IMR-90 (cell line): Measurements from ENCODE around the gene FBXL19. TPM values are rescaled to one million over a fixed set of nuclear protein-coding genes. Genes with fewer than 3 reads are reported as not detected.

ENCODE experiments used
- ATAC-seq: fragments of 200-7000 bp; cut with Tn5 transposase; 2 replicates; pipeline ENCODE4 v1.9.1; 2020; ENCODE audit warnings: low read depth, mild to moderate bottlenecking, moderate library complexity
- BruUV-seq: library from RNA; stranded (reverse); fragments of 400-500 nt; replicated peaks from 2 replicates; lab custom pipeline; 2021; lab: Mats Ljungman, UMichigan
- CTCF ChIA-PET: fragments of 300-600 bp; formaldehyde crosslinking; extraction: SDS; loops from one replicate; lab custom pipeline; 2021; ENCODE audit warnings: antibody characterized with exemption; lab: Yijun Ruan, JAX
- POLR2A ChIA-PET: fragments of 300-600 bp; sonication (Branson Sonifier 250); formaldehyde crosslinking; loops from one replicate; lab custom pipeline; 2022; ENCODE audit warnings: antibody characterized with exemption; ENCODE audit not compliant: unreplicated experiment; lab: Charles Lee
- DNase-seq: peaks from one replicate; pipeline ENCODE4 v3.0.0; 2013
- H2AFZ ChIP-seq: replicated peaks from 2 replicates; pipeline ENCODE3; 2013; ENCODE audit warnings: low read length, mild to moderate bottlenecking; ENCODE audit not compliant: poor library complexity
- H2AK5ac ChIP-seq: 2 replicates; pipeline ENCODE4 v1.6.1; 2013; ENCODE audit warnings: low read depth, low read length, inconsistent platforms
- H2AK9ac ChIP-seq: replicated peaks from 2 replicates; pipeline ENCODE3; 2013; ENCODE audit warnings: mild to moderate bottlenecking, low read depth, low read length, moderate library complexity; ENCODE audit not compliant: poor library complexity
- H2BK120ac ChIP-seq: 2 replicates; pipeline ENCODE4 v1.6.1; 2013; ENCODE audit warnings: low read depth, low read length, inconsistent platforms
- H2BK15ac ChIP-seq: 3 replicates; pipeline ENCODE4 v1.6.1; 2013; ENCODE audit warnings: low read depth, low read length, inconsistent platforms
- H2BK20ac ChIP-seq: 2 replicates; pipeline ENCODE4 v1.6.1; 2013; ENCODE audit warnings: low read depth, mild to moderate bottlenecking, inconsistent platforms, low read length, moderate library complexity
- H2BK5ac ChIP-seq: 2 replicates; pipeline ENCODE4 v1.6.1; 2013; ENCODE audit warnings: mild to moderate bottlenecking, low read depth, low read length, inconsistent platforms; ENCODE audit not compliant: poor library complexity, severe bottlenecking
- H3K14ac ChIP-seq: replicated peaks from 2 replicates; pipeline ENCODE4 v1.6.1; 2013; ENCODE audit warnings: low read depth, low read length, inconsistent platforms
- H3K18ac ChIP-seq: 2 replicates; pipeline ENCODE4 v1.6.1; 2013; ENCODE audit warnings: low read depth, low read length, control low read depth
- H3K23ac ChIP-seq: 2 replicates; pipeline ENCODE4 v1.6.1; 2013; ENCODE audit warnings: low read depth, low read length, inconsistent platforms
- H3K27ac ChIP-seq: 2 replicates; pipeline ENCODE4 v1.5.1; 2013; ENCODE audit warnings: mild to moderate bottlenecking, control low read depth, low read length; ENCODE audit not compliant: insufficient read depth
- H3K27me3 ChIP-seq: 2 replicates; pipeline ENCODE4 v1.6.1; 2013; ENCODE audit warnings: low read length; ENCODE audit not compliant: control insufficient read depth, insufficient read depth
- H3K36me3 ChIP-seq: 2 replicates; pipeline ENCODE4 v1.6.1; 2013; ENCODE audit warnings: low read length, mixed read lengths; ENCODE audit not compliant: control insufficient read depth, insufficient read depth
- H3K4ac ChIP-seq: 2 replicates; pipeline ENCODE4 v1.6.1; 2013; ENCODE audit warnings: low read depth, low read length, inconsistent platforms
- H3K4me1 ChIP-seq: 2 replicates; pipeline ENCODE4 v1.6.1; 2013; ENCODE audit warnings: low read length, mixed read lengths; ENCODE audit not compliant: control insufficient read depth, insufficient read depth
- H3K4me2 ChIP-seq: 2 replicates; pipeline ENCODE4 v1.6.1; 2013; ENCODE audit warnings: low read depth, mild to moderate bottlenecking, control low read depth, low read length, moderate library complexity
- H3K4me3 ChIP-seq: 2 replicates; pipeline ENCODE4 v1.5.1; 2013; ENCODE audit warnings: low read depth, mild to moderate bottlenecking, control low read depth, low read length, moderate library complexity; ENCODE audit not compliant: insufficient read depth
- H3K56ac ChIP-seq: 2 replicates; pipeline ENCODE4 v1.6.1; 2013; ENCODE audit warnings: low read length, inconsistent platforms; ENCODE audit not compliant: insufficient read depth; ENCODE audit errors: extremely low read depth
- H3K79me1 ChIP-seq, 2 experiments: 2 replicates each; pipeline ENCODE4 v1.6.1; 2013; ENCODE audit warnings: low read length in 2 of 2, inconsistent platforms in 1 of 2, low read depth in 1 of 2
- H3K9ac ChIP-seq: 2 replicates; pipeline ENCODE4 v1.6.1; 2013; ENCODE audit warnings: low read depth, low read length, control low read depth
- H3K9me1 ChIP-seq: 2 replicates; pipeline ENCODE4 v1.6.1; 2013; ENCODE audit warnings: low read length, inconsistent platforms; ENCODE audit not compliant: insufficient read depth
- H3K9me3 ChIP-seq: 2 replicates; pipeline ENCODE4 v1.6.1; 2013; ENCODE audit warnings: low read length; ENCODE audit not compliant: control insufficient read depth, insufficient read depth
- H4K20me1 ChIP-seq: 2 replicates; pipeline ENCODE4 v1.6.1; 2013; ENCODE audit warnings: low read length, inconsistent platforms; ENCODE audit not compliant: insufficient read depth
- H4K5ac ChIP-seq: 2 replicates; pipeline ENCODE4 v1.6.1; 2013; ENCODE audit warnings: mild to moderate bottlenecking, low read depth, low read length, control low read depth
- H4K8ac ChIP-seq, 2 experiments: 2 replicates each; pipeline ENCODE4 v1.6.1; 2013; ENCODE audit warnings: low read depth in 2 of 2, low read length in 2 of 2, control low read depth in 1 of 2, inconsistent platforms in 1 of 2
- H4K91ac ChIP-seq: 2 replicates; pipeline ENCODE4 v1.6.1; 2013; ENCODE audit warnings: low read depth, low read length, inconsistent platforms; ENCODE audit not compliant: insufficient read depth
- FOS ChIP-seq: fragments of 150-350 bp; IDR thresholded peaks from 2 replicates; pipeline ENCODE4 v1.6.1; 2016; ENCODE audit warnings: low read depth, low read length
- NFE2L2 ChIP-seq: fragments of 150-350 bp; IDR thresholded peaks from 2 replicates; pipeline ENCODE4 v1.6.1; 2016; ENCODE audit warnings: low read depth, mild to moderate bottlenecking, low read length
- RAD21 ChIP-seq: IDR thresholded peaks from 2 replicates; pipeline ENCODE4 v1.6.1; 2012; ENCODE audit warnings: low read length, improper control_type of control experiment
- RCOR1 ChIP-seq: IDR thresholded peaks from 2 replicates; pipeline ENCODE4 v1.6.1; 2012; ENCODE audit warnings: mild to moderate bottlenecking, low read length, improper control_type of control experiment; ENCODE audit not compliant: insufficient replicate concordance
- RFX5 ChIP-seq: IDR thresholded peaks from 2 replicates; pipeline ENCODE4 v1.8.0; 2012; ENCODE audit warnings: low read depth, mild to moderate bottlenecking, low read length, moderate library complexity
- WGBS, 2 experiments: methylation state at CpG; one replicate each; pipeline versions ENCODE4 v1.1.5 to v1.1.7; 2013; ENCODE audit warnings: missing lambda C conversion rate in 2 of 2; ENCODE audit not compliant: insufficient read length in 1 of 2; ENCODE audit errors: extremely low coverage in 2 of 2; 5-methylcytosine and 5-hydroxymethylcytosine counted together
- dilution Hi-C: fragments of 300-500 bp; cut with HindIII; formaldehyde crosslinking; loops from one replicate; pipeline ENCODE4 v1.14.3; 2018; ENCODE audit warnings: low sequenced_read_pairs; ENCODE audit not compliant: unreplicated experiment
- in situ Hi-C: fragments of 300-500 bp; cut with MboI; formaldehyde crosslinking; loops from 3 replicates; pipeline ENCODE4 v1.14.3; 2019; ENCODE audit warnings: low sequenced_read_pairs, inconsistent platforms, mixed read lengths
- intact Hi-C: fragments of 100-400 bp; cut with micrococcal nuclease; formaldehyde crosslinking; loops from 2 replicates; pipeline ENCODE4 v1.10.0; 2022
- polyA plus RNA-seq, 3 experiments: library from polyadenylated mRNA; depleted of rRNA; stranded (reverse); fragments of >200 nt; gene quantifications; 2 replicates each; pipeline ENCODE4 v1.2.3, GENCODE V29; 2012; ENCODE audit warnings: low replicate concordance in 1 of 3
- total RNA-seq: library from RNA; depleted of rRNA; stranded (reverse); fragments of >200 nt; gene quantifications from 2 replicates; pipeline ENCODE4 v1.2.3, GENCODE V29; 2012

FBXL19 gene
- total and polyA plus RNA-seq, 2 of the 4 experiments (the other 2 are of a cell fraction) = 5.0 to 13.8 TPM

DNA sequence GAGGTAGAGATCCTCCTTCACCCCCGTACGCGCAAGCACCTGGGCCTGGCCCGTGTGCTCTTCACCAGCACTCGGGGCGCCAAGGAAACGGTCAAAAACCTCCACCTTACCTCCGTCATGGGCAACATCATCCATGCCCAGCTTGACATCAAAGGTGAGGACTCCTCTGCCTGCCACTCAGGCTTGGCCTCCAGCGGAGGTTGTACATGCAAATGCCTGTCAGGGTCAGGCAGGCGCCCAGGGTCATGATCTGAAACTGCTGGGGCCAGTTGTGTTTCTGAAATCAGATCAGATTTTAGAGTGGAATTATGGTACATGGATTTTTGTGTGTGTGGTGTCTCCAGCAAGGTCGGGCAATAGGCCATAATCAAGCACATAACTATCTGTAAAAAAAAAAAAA lies 38.0 kb downstream of the FBXL19 start:
- no peak overlapping the region for H4K91ac ChIP-seq
- H2BK120ac ChIP-seq = no peak overlapping the region
- no peaks in the 10 kb centered on the region for H3K27me3 ChIP-seq
- dilution Hi-C loops (no loop called here), in situ Hi-C loops (no loop called here), intact Hi-C loops (no loop called here)
- no peak overlapping the region for H2BK15ac ChIP-seq
- H3K23ac ChIP-seq = no peak overlapping the region
- no peak overlapping the region for H3K56ac ChIP-seq
- no peak overlapping the region for H4K8ac ChIP-seq
- H3K14ac ChIP-seq = no peak overlapping the region
- CTCF ChIA-PET = interaction anchor here (0.6 kb wide), 1 partner anchor 244 kb away, joined by 3 read pairs; no protein-coding TSS in a partner anchor
- H3K4me1 ChIP-seq = peaks cover 6% of the 10 kb centered on the region
- H2BK20ac ChIP-seq = no peak overlapping the region
- no peak overlapping the region for H2AK9ac ChIP-seq
- no peak overlapping the region for H3K9ac ChIP-seq
- H3K4me2 ChIP-seq = no peak overlapping the region
- H3K4me3 ChIP-seq = no peak overlapping the region
- no peaks in the 10 kb centered on the region for H3K9me3 ChIP-seq
- no peak overlapping the region for H2BK5ac ChIP-seq
- peaks cover 17% of the 10 kb centered on the region for H4K20me1 ChIP-seq
- no peak for DNase-seq
- H4K5ac ChIP-seq = no peak overlapping the region
- no peak overlapping the region for H2AFZ ChIP-seq
- TF ChIP-seq RFX5 (no peak), RCOR1 (no peak), NFE2L2 (no peak), FOS (no peak), RAD21 (no peak)
- peaks cover 53% of the 10 kb centered on the region for H3K36me3 ChIP-seq
- peaks cover 32 to 42% of the 10 kb centered on the region in 2 experiments for H3K79me1 ChIP-seq
- H3K4ac ChIP-seq = no peak overlapping the region
- H2AK5ac ChIP-seq = no peak overlapping the region
- ATAC-seq = no peak
- BruUV-seq = no TSS peak
- POLR2A ChIA-PET = no interaction called here
- H3K18ac ChIP-seq = no peak overlapping the region
- no peak overlapping the region for H3K27ac ChIP-seq
- WGBS, 2 experiments = 100% methylated on average over 4 of the region's 11 CpGs; no CpG with 5 or more reads in 1 of the 2 experiments
- no peaks in the 10 kb centered on the region; the same call in 1 of the 2 replicates for H3K9me1 ChIP-seq
